ENCODE results near the gene CHERP.

CHERP gene

DNA sequence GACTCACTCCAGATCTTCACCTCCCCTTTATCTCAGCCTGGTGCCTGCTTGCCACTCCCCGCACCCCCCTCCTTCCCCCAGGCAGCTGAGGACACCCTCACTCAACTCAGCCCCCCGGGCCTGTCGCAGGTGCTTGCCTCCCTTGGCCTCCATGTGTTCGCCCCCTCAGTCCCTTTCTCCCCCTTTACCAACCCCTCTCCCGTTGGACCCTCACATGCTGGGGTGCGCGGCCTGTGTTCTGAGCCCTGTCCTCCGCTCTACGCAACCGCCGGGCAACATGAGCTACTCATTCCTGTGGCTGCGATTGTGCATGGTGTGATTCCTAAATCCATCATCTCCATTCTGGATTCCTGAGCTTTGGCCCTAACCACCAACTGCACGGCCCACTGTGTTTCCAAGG lies 5.1 kb downstream of the CHERP start:
- H3K4me3 ChIP-seq (ENCODE audit: low read depth, low read length): no peak overlapping the region
- H3K9me3 ChIP-seq (ENCODE audit: control insufficient read depth, insufficient read depth, low read length): no peaks in the 10 kb centered on the region
- H3K4me1 ChIP-seq (ENCODE audit: control insufficient read depth, insufficient read depth, low read length): no peaks in the 10 kb centered on the region
- peaks cover 65% of the 10 kb centered on the region for H3K36me3 ChIP-seq (ENCODE audit: control insufficient read depth, insufficient read depth, low read length)
- H3K27ac ChIP-seq (ENCODE audit: low read depth, low read length): no peak overlapping the region
- no peak overlapping the region for H3K9ac ChIP-seq (ENCODE audit: low read depth, low read length)
- no peaks in the 10 kb centered on the region for H3K27me3 ChIP-seq (ENCODE audit: control insufficient read depth, insufficient read depth, low read length)

DNA sequence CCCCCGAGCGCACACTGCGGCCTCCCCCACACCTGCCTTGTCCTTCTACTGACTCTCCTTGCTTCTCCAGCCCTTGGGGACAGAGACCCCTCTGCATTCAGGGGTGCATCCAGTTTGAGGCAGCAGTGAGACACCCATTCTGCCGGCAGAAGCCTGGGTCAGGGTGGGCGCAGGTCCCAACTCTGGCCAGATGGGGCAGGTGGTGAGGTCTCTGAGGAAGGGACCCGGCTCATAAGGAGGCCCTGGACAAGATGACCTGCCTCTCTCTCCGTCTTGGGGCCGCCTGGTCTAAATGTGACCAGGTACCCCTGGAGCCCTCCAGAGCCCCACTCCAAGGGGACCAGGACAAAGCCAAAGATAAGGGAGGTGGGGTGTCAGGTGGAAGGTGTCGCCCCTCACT lies 6.1 kb downstream of the CHERP start:
- H3K36me3 ChIP-seq (ENCODE audit: control insufficient read depth, insufficient read depth, low read length): peaks cover 75% of the 10 kb centered on the region
- no peak overlapping the region for H3K9ac ChIP-seq (ENCODE audit: low read depth, low read length)
- no peaks in the 10 kb centered on the region for H3K4me1 ChIP-seq (ENCODE audit: control insufficient read depth, insufficient read depth, low read length)
- no peak overlapping the region for H3K27ac ChIP-seq (ENCODE audit: low read depth, low read length)
- H3K4me3 ChIP-seq (ENCODE audit: low read depth, low read length): no peak overlapping the region
- H3K9me3 ChIP-seq (ENCODE audit: control insufficient read depth, insufficient read depth, low read length): no peaks in the 10 kb centered on the region
- no peaks in the 10 kb centered on the region for H3K27me3 ChIP-seq (ENCODE audit: control insufficient read depth, insufficient read depth, low read length)

DNA sequence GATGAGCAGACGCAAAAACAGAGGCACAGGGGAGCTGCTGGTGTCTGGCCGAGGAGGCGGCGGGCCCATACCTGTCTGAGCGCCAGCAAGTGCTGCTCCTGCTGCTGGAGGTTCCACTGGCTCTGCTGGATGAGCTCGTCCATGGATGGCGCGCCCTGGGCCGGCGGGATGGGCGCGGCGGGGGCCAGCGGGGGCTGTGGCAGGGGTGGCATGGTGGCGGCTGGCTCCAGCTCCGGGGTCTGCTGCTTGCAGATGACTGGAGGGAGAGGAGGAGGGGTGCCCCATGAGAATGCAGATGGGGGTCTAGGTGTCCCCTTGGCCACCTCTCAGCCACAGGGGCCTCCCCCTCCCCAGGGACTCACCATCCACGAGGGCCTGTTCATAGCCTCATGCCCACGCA lies 6.9 kb downstream of the CHERP start:
- no peak overlapping the region for H3K27ac ChIP-seq (ENCODE audit: low read depth, low read length)
- H3K4me3 ChIP-seq (ENCODE audit: low read depth, low read length): no peak overlapping the region
- H3K27me3 ChIP-seq (ENCODE audit: control insufficient read depth, insufficient read depth, low read length): no peaks in the 10 kb centered on the region
- no peaks in the 10 kb centered on the region for H3K9me3 ChIP-seq (ENCODE audit: control insufficient read depth, insufficient read depth, low read length)
- H3K4me1 ChIP-seq (ENCODE audit: control insufficient read depth, insufficient read depth, low read length): no peaks in the 10 kb centered on the region
- peaks cover 83% of the 10 kb centered on the region for H3K36me3 ChIP-seq (ENCODE audit: control insufficient read depth, insufficient read depth, low read length)
- H3K9ac ChIP-seq (ENCODE audit: low read depth, low read length): no peak overlapping the region

DNA sequence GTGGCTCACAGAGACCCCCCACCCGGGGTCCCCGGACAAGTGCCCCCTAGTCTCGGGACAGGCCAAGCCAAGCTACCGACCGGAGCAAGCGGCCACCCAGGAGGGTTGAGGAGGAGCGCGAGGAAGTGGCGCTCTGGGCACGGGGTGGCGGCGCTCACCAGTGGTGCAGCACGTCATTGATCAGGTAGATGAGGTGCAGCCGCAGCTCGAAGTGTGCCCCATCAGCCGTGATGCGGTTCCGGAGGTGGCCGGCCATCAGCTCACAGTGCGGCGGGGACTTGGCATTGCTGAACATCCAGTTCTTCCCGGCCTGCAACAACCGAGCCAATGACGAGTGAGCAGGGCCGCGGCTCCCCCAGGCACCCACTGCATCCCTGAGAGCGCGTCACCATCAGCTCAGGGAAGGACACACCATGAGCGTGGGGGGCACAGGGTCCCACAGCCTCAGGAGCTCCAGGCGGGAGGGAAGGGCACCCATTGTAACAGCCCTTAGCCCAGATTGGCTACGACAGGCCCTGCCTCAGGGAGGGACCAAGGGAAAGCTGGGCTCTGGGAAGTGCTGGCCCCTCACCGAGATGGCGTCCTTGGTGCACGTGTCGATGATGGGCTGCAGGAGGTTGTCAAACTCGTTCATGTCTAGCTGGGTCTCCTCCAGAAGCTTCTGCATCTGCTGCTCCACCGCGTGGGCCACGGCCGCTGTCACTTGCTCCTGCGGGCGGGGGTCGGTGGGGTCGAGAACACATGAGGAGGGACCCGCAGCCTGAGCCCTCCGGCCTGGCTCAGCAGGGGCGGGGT lies 9.6 kb downstream of the CHERP start:
- peaks cover 96% of the 10 kb centered on the region for H3K36me3 ChIP-seq (ENCODE audit: control insufficient read depth, insufficient read depth, low read length)
- H3K4me3 ChIP-seq (ENCODE audit: low read depth, low read length): no peak overlapping the region
- no peaks in the 10 kb centered on the region for H3K27me3 ChIP-seq (ENCODE audit: control insufficient read depth, insufficient read depth, low read length)
- no peaks in the 10 kb centered on the region for H3K9me3 ChIP-seq (ENCODE audit: control insufficient read depth, insufficient read depth, low read length)
- no peak overlapping the region for H3K9ac ChIP-seq (ENCODE audit: low read depth, low read length)
- no peaks in the 10 kb centered on the region for H3K4me1 ChIP-seq (ENCODE audit: control insufficient read depth, insufficient read depth, low read length)
- no peak overlapping the region for H3K27ac ChIP-seq (ENCODE audit: low read depth, low read length)

DNA sequence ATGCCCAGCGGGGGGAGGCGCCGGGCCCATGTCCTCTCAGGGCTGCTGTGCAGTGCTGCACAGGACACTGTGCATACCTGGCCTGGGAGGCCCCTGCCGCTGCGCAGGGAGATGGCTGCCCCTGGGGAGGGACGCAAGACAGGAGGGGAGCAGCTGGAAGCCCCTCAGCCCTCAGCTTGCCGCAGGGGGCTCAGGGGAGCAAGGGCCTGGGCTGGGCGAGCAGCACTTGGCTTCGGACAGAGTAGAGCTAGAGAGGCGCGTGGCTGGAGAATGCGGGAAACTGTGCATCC lies 10.9 kb downstream of the CHERP start:
- Histone ChIP-seq H3K27ac (ENCODE audit: low read depth, low read length) (no peak overlapping the region), H3K4me1 (ENCODE audit: control insufficient read depth, insufficient read depth, low read length) (no peaks in the 10 kb centered on the region), H3K27me3 (ENCODE audit: control insufficient read depth, insufficient read depth, low read length) (no peaks in the 10 kb centered on the region), H3K4me3 (ENCODE audit: low read depth, low read length) (no peak overlapping the region), H3K36me3 (ENCODE audit: control insufficient read depth, insufficient read depth, low read length) (peaks cover 99% of the 10 kb centered on the region), H3K9ac (ENCODE audit: low read depth, low read length) (no peak overlapping the region), H3K9me3 (ENCODE audit: control insufficient read depth, insufficient read depth, low read length) (no peaks in the 10 kb centered on the region)

DNA sequence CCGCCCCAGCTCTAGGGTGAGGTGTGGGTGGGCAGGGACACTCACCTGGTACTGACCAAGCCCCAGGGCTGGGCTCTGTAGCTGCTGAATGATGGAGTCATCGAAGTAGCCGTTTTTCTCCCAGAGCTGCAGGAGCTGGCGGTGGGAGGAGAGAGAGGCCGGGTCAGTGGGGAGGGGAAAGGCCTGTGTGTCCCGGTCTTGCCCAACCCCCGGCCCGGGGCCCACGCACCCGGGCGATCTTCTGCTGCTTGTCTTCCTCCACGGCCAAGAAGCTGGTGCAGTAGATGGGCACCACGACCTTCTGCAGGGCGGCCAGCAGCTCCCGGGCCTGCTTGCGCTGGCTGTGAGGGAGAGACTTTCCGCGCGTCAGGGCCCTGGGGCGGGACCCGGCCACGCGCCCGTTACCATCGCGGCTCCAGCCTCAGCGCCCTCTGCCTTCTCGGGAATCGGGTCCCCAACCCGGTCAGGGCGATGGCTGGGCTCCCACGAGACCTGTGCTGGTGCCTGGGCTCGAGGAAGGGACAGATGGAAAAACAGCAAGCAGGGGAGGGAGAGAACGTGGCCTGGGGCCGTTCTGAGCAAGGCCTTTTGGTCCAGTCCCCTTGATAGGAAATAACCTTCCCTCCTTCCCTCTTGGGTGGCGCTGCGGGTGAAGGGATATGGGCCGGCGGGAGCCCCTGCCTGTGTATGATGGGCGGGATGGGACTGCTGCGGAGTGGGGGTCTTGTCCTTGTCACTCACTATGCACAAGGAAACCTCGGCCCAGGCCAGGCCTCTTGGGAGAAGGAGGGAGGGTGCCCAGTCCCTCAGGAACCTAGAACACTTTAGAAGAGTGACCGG lies 11.5 kb downstream of the CHERP start:
- Histone ChIP-seq H3K4me1 (ENCODE audit: control insufficient read depth, insufficient read depth, low read length) (no peaks in the 10 kb centered on the region), H3K9ac (ENCODE audit: low read depth, low read length) (no peak overlapping the region), H3K9me3 (ENCODE audit: control insufficient read depth, insufficient read depth, low read length) (no peaks in the 10 kb centered on the region), H3K4me3 (ENCODE audit: low read depth, low read length) (no peak overlapping the region), H3K27ac (ENCODE audit: low read depth, low read length) (no peak overlapping the region), H3K36me3 (ENCODE audit: control insufficient read depth, insufficient read depth, low read length) (peaks cover 99% of the 10 kb centered on the region), H3K27me3 (ENCODE audit: control insufficient read depth, insufficient read depth, low read length) (no peaks in the 10 kb centered on the region)

DNA sequence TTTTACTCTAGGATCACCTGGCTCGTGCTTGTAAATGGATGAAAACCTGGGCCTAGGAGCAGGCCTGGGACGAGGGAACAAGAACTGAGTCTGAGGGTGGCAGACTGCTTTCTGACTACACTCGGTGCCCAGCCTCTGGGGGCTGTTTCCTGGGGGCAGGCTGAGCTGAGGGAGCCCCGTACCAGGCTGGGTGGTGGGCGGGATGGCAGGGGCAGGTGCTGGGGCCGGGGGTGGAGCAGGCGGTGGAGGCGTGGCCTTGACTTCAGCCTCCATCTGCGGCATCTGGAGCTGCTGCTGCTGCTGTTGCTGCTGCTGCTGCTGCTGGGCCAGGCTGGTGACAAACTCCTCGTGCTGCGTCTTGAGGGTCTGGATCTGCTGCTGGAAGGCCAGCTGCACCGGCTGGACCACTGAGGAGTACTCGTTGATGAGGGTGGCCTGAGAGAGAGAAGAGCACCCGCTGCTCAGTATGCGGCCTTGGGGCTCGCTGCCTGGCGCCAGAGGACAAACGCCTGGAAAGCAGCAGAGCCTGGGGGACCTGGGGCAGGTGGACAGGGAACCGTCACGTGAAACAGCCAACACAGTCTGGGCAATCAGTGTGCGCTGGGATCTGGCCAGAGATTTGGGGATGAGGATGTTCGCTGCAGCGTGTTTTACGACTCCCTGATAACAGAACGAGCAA lies 12.6 kb downstream of the CHERP start:
- no peak overlapping the region for H3K9ac ChIP-seq (ENCODE audit: low read depth, low read length)
- H3K4me1 ChIP-seq (ENCODE audit: control insufficient read depth, insufficient read depth, low read length): no peaks in the 10 kb centered on the region
- H3K36me3 ChIP-seq (ENCODE audit: control insufficient read depth, insufficient read depth, low read length): peaks cover 99% of the 10 kb centered on the region
- no peaks in the 10 kb centered on the region for H3K9me3 ChIP-seq (ENCODE audit: control insufficient read depth, insufficient read depth, low read length)
- H3K27me3 ChIP-seq (ENCODE audit: control insufficient read depth, insufficient read depth, low read length): no peaks in the 10 kb centered on the region
- no peak overlapping the region for H3K27ac ChIP-seq (ENCODE audit: low read depth, low read length)
- no peak overlapping the region for H3K4me3 ChIP-seq (ENCODE audit: low read depth, low read length)

DNA sequence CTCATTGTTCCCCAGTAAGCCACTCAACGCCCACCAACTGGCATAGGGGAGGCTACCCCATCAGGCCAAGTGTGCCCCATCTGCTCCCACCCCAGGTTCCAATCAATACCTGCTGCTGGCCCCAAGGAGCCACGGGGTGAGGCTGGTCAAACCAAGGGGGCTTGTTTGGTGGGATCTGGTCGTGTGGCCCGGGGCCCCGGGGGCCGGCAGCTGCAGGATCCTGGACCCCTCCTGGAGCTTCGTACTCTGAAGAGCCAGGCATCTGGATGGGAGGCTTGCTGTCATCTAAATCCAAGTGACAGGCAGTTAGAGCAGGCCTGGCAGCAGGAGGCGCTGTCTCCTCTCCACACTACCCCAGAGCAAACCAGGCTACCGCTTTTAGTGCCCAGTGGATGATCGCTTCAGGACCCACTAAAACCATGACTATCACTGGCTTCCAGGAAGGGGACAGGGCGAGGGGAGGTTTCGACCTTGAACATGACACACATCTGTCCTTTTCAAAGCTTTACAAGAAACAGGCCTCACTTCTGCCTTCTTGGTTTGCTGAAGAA lies 14.2 kb downstream of the CHERP start:
- Histone ChIP-seq H3K9ac (ENCODE audit: low read depth, low read length) (no peak overlapping the region), H3K4me1 (ENCODE audit: control insufficient read depth, insufficient read depth, low read length) (no peaks in the 10 kb centered on the region), H3K9me3 (ENCODE audit: control insufficient read depth, insufficient read depth, low read length) (no peaks in the 10 kb centered on the region), H3K27me3 (ENCODE audit: control insufficient read depth, insufficient read depth, low read length) (no peaks in the 10 kb centered on the region), H3K4me3 (ENCODE audit: low read depth, low read length) (no peak overlapping the region), H3K36me3 (ENCODE audit: control insufficient read depth, insufficient read depth, low read length) (peaks cover 99% of the 10 kb centered on the region), H3K27ac (ENCODE audit: low read depth, low read length) (no peak overlapping the region)

DNA sequence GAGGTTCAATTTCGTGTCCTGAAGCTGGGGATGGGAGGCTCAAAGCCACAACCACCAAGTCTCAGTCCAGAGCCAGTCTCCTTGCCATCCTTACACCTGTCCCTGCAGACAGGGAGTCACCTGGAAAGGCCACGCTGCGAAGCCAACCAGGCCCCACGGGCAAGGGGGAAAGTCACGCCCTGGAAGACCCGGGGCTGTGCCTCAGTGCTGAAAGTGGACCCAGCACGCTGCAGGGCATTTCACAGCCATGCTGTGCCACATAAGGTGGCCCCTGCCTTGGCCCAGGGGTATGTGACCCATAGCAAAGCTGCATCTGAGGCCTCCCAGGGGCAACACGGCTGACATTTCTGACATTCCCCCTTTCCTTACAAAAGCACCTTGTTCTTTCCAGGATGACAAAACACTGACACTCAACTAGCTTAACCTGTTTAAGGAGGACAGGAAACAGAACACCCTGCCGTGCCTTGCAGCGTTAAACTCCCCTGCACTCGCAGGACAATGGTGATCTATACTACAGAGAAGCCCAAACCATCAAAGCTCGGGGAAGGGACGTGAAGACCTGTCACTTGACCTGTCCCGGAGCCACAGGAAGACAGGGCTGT lies 14.8 kb downstream of the CHERP start:
- Histone ChIP-seq H3K27me3 (ENCODE audit: control insufficient read depth, insufficient read depth, low read length) (no peaks in the 10 kb centered on the region), H3K9me3 (ENCODE audit: control insufficient read depth, insufficient read depth, low read length) (no peaks in the 10 kb centered on the region), H3K36me3 (ENCODE audit: control insufficient read depth, insufficient read depth, low read length) (peaks cover 99% of the 10 kb centered on the region), H3K27ac (ENCODE audit: low read depth, low read length) (no peak overlapping the region), H3K4me3 (ENCODE audit: low read depth, low read length) (no peak overlapping the region), H3K4me1 (ENCODE audit: control insufficient read depth, insufficient read depth, low read length) (no peaks in the 10 kb centered on the region), H3K9ac (ENCODE audit: low read depth, low read length) (no peak overlapping the region)

DNA sequence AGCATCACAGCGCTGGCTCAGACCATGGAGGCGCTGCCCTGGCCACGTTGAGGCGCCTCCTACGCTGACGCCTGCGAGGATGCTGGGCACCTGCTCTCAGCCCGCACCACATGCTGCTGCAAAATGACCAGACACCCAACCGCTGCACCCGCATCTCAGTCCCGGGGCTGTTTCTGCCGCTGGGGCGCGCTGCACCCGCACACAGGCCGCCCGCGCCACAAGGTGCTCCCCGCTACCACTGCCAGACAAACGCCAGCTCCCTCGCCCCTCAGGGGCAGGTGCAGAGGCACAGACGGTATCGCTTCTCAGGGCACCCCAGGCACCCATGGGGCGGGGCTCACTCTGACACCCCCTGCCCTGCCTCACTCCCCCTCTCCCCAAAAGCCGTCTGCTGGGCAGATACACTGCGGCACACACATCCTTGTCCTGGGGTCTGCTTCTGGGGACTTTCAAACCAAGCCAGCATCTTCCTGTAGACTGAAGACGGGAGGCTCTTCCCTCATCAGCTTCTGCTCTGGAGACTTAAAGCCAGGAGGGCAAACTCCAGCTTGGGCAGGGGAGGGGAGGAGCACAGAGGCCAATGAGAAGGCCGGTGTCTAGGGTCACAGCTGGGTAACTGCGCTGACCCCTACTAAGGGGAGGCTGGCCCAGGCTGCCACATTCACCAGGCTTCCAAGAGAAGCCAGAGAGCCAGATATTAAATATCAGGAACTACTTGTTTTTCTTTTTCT lies 16.3 kb downstream of the CHERP start:
- Histone ChIP-seq H3K4me3 (ENCODE audit: low read depth, low read length) (no peak overlapping the region), H3K27me3 (ENCODE audit: control insufficient read depth, insufficient read depth, low read length) (no peaks in the 10 kb centered on the region), H3K27ac (ENCODE audit: low read depth, low read length) (no peak overlapping the region), H3K36me3 (ENCODE audit: control insufficient read depth, insufficient read depth, low read length) (peaks cover 97% of the 10 kb centered on the region), H3K4me1 (ENCODE audit: control insufficient read depth, insufficient read depth, low read length) (no peaks in the 10 kb centered on the region), H3K9me3 (ENCODE audit: control insufficient read depth, insufficient read depth, low read length) (no peaks in the 10 kb centered on the region), H3K9ac (ENCODE audit: low read depth, low read length) (no peak overlapping the region)

Data from HUES48 (cell line).